ENCODE results near the gene CCDC170. TPM values are rescaled to one million over a fixed set of nuclear protein-coding genes. Genes with fewer than 3 reads are reported as not detected.
A peak's percentile ranks its signal among the peaks of the same experiment; 100 is the strongest.

Gene CCDC170
- total RNA-seq, 1 experiment from 2014 or later = not detected

GRCh38 chr6:151637814-151638213 lies 144.0 kb downstream of the CCDC170 start:
- intact Hi-C loops (cut with micrococcal nuclease) = no loop called here
- Mint-ChIP-seq H3K4me1 (ENCODE audit: insufficient read depth, unreplicated experiment) (no peaks in the 10 kb centered on the region), H3K36me3 (ENCODE audit: insufficient read depth, unreplicated experiment) (no peaks in the 10 kb centered on the region), H3K9me3 (ENCODE audit: unreplicated experiment) (peaks cover 21% of the 10 kb centered on the region), H3K27me3 (ENCODE audit: insufficient read depth, unreplicated experiment) (no peaks in the 10 kb centered on the region), H3K4me3 (ENCODE audit: unreplicated experiment) (no peak overlapping the region), H3K27ac (ENCODE audit: low read depth, unreplicated experiment) (no peak overlapping the region)
- no peak for DNase-seq (ENCODE audit: unreplicated experiment)
- no peak for TF ChIP-seq CTCF (IDR thresholded peaks at IDR 0.05; ENCODE audit: unreplicated experiment)
- CTCF ChIA-PET = interaction anchor here (0.6 to 1.2 kb wide), 4 partner anchors 10 to 1747 kb away, joined by 3 to 4 read pairs (median 4); no protein-coding TSS in a partner anchor
- no TSS peak for BruUV-seq (replicated peaks)
- POLR2A ChIA-PET = no interaction called here

GRCh38 chr6:151639750-151640149 lies 145.9 kb downstream of the CCDC170 start:
- no peak for DNase-seq (ENCODE audit: unreplicated experiment)
- TF ChIP-seq CTCF (IDR thresholded peaks at IDR 0.05; ENCODE audit: unreplicated experiment) = no peak
- no peaks in the 10 kb centered on the region for H3K4me1 Mint-ChIP-seq (ENCODE audit: insufficient read depth, unreplicated experiment)
- H3K9me3 Mint-ChIP-seq (ENCODE audit: unreplicated experiment) = peaks cover 21% of the 10 kb centered on the region
- peaks cover 4% of the 10 kb centered on the region for H3K27me3 Mint-ChIP-seq (ENCODE audit: insufficient read depth, unreplicated experiment)
- intact Hi-C loops (cut with micrococcal nuclease) = no loop called here
- no peaks in the 10 kb centered on the region for H3K36me3 Mint-ChIP-seq (ENCODE audit: insufficient read depth, unreplicated experiment)
- BruUV-seq (replicated peaks) = no TSS peak
- H3K27ac Mint-ChIP-seq (ENCODE audit: low read depth, unreplicated experiment) = no peak overlapping the region
- no peak overlapping the region for H3K4me3 Mint-ChIP-seq (ENCODE audit: unreplicated experiment)
- ChIA-PET POLR2A (interaction anchor here (0.7 to 0.9 kb wide), 2 partner anchors 8 to 23 kb away, joined by 4 to 5 read pairs; no protein-coding TSS in a partner anchor), CTCF (interaction anchor here (0.6 to 0.7 kb wide), 2 partner anchors 25 to 461 kb away, joined by 3 to 5 read pairs; no protein-coding TSS in a partner anchor)

- POLR2A ChIA-PET = no interaction called here
- no peak overlapping the region for H3K4me3 Mint-ChIP-seq (ENCODE audit: unreplicated experiment)
- BruUV-seq (replicated peaks) = no TSS peak
- no peaks in the 10 kb centered on the region for H3K4me1 Mint-ChIP-seq (ENCODE audit: insufficient read depth, unreplicated experiment)
- H3K9me3 Mint-ChIP-seq (ENCODE audit: unreplicated experiment) = peaks cover 21% of the 10 kb centered on the region
- DNase-seq (ENCODE audit: unreplicated experiment) = no peak
- peaks cover 17% of the 10 kb centered on the region for H3K27me3 Mint-ChIP-seq (ENCODE audit: insufficient read depth, unreplicated experiment)
- no peak for TF ChIP-seq CTCF (IDR thresholded peaks at IDR 0.05; ENCODE audit: unreplicated experiment)
- no peak overlapping the region for H3K27ac Mint-ChIP-seq (ENCODE audit: low read depth, unreplicated experiment)
- intact Hi-C loops (cut with micrococcal nuclease) = no loop called here
- CTCF ChIA-PET = interaction anchor here (1.1 kb wide), 1 partner anchor 26 kb away, joined by 3 read pairs; no protein-coding TSS in a partner anchor
- no peaks in the 10 kb centered on the region for H3K36me3 Mint-ChIP-seq (ENCODE audit: insufficient read depth, unreplicated experiment)
These were observed 147.2 kb downstream of the CCDC170 start for GRCh38 chr6:151641028-151641427.

- Mint-ChIP-seq H3K27ac (ENCODE audit: low read depth, unreplicated experiment) (no peak overlapping the region), H3K27me3 (ENCODE audit: insufficient read depth, unreplicated experiment) (peaks cover 25% of the 10 kb centered on the region), H3K4me1 (ENCODE audit: insufficient read depth, unreplicated experiment) (no peaks in the 10 kb centered on the region), H3K36me3 (ENCODE audit: insufficient read depth, unreplicated experiment) (no peaks in the 10 kb centered on the region), H3K4me3 (ENCODE audit: unreplicated experiment) (no peak overlapping the region), H3K9me3 (ENCODE audit: unreplicated experiment) (peaks cover 15% of the 10 kb centered on the region)
- no TSS peak for BruUV-seq (replicated peaks)
- CTCF ChIA-PET = interaction anchor here (0.6 to 0.7 kb wide), 2 partner anchors 690 kb away, joined by 3 read pairs; no protein-coding TSS in a partner anchor
- peak; percentile 15 for DNase-seq (ENCODE audit: unreplicated experiment)
- POLR2A ChIA-PET = interaction anchor here (0.6 kb wide), 1 partner anchor 447 kb away, joined by 3 read pairs; no protein-coding TSS in a partner anchor
- no peak for TF ChIP-seq CTCF (IDR thresholded peaks at IDR 0.05; ENCODE audit: unreplicated experiment)
- intact Hi-C loops (cut with micrococcal nuclease) = no loop called here
These were observed 154.3 kb downstream of the CCDC170 start for GRCh38 chr6:151647976-151648639.

All from MCF 10A (cell line).